VCaP (cell line): ENCODE results near the gene NATD1.

Experiments
- H3K27ac ChIP-seq: fragments of 450-650 bp; 2 replicates; pipeline ENCODE4 v1.5.1; 2017
- TF ChIP-seq, protein P1 (sequence below): fragments of 450-650 bp; conservative IDR thresholded peaks from 2 replicates; pipeline ENCODE4 v1.5.1; 2017; ENCODE audit warnings: mild to moderate bottlenecking, moderate library complexity

The NATD1 gene

DNA sequence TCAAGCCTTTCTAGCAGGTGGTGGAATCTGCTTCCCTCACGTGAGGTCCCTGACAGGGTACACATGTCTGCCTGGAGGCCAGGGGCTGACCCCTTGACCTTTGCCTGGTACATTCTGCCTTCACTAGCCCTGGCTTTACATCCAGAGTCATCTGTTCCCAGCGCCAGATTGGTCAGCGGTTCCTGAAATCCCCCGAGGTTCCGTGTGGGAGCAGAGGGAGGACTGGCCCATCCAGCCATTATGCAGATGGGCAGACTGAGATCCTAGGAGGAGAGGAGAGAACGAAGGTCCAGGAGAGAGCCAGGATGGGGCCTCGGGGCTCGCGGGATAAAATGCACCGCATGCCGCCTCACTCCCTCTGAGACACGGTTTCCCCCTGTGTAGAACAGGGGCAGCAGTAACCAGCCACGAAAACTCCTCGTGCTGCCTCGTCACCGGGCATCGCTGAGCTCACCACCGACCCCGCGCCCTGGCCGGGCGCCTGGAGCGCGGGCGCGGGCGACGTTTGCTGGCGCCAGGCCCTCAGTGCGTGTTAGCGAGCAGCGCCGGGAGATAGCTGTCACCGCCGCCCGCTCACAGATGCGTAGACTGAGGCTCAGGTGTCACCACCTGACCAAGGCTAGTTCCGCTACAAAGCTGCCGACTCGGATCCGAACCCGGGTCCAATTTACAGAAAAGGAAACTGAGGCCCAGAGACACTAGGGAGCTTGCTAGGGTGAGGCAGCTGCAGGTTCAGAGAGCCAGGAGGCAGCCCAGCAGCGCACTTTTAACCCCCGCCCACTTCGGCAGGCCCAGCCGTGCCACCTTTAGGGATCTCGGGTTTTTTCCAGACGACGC is 30.5 kb upstream of the NATD1 start:
- peak overlapping the region; percentile 84; the same call in 1 of the 2 replicates for H3K27ac ChIP-seq
- TF ChIP-seq, protein P1, sequence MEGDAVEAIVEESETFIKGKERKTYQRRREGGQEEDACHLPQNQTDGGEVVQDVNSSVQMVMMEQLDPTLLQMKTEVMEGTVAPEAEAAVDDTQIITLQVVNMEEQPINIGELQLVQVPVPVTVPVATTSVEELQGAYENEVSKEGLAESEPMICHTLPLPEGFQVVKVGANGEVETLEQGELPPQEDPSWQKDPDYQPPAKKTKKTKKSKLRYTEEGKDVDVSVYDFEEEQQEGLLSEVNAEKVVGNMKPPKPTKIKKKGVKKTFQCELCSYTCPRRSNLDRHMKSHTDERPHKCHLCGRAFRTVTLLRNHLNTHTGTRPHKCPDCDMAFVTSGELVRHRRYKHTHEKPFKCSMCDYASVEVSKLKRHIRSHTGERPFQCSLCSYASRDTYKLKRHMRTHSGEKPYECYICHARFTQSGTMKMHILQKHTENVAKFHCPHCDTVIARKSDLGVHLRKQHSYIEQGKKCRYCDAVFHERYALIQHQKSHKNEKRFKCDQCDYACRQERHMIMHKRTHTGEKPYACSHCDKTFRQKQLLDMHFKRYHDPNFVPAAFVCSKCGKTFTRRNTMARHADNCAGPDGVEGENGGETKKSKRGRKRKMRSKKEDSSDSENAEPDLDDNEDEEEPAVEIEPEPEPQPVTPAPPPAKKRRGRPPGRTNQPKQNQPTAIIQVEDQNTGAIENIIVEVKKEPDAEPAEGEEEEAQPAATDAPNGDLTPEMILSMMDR = no peak

DNA sequence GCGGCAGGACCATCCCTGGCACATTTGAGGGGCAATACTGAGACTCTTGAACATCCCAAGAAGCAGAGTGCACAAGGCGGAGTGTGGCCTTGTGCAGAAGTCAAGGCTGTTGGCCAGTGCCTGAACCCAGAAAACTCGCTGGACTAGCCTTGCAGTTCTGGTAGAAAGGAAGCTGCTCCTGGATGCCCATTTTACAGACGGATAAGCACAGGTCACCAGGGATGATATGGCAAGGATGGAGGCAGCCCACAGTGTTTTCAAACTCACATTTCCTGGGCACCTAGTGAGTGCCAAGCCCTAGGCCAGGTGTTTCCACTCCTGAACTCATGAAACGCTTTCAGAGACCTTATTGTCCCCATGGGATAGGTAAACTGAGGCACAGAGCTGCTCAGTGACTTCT is 29.6 kb upstream of the NATD1 start:
- TF ChIP-seq, protein P1 = no peak
- H3K27ac ChIP-seq = no peak overlapping the region

DNA sequence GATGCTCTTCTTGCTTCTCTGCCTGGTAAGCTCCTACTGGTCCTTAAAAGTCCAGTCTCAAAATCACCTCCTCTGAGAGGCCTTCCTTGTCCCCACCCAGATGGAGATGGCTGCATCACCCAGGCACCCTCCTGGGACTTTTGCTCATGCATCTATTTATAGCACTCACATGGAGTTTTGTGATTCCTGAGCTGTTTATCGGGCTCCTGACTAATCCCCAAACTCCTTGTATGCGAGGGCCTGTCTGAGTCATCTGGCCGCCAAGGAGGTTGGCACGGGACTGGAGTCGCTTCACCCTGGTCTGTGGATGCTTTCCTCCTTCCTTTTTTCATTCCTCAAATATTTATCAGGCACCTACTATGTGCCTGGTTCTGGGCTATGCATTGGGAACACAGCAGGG is 29.0 kb upstream of the NATD1 start:
- H3K27ac ChIP-seq = no peak overlapping the region
- TF ChIP-seq, protein P1 = no peak

DNA sequence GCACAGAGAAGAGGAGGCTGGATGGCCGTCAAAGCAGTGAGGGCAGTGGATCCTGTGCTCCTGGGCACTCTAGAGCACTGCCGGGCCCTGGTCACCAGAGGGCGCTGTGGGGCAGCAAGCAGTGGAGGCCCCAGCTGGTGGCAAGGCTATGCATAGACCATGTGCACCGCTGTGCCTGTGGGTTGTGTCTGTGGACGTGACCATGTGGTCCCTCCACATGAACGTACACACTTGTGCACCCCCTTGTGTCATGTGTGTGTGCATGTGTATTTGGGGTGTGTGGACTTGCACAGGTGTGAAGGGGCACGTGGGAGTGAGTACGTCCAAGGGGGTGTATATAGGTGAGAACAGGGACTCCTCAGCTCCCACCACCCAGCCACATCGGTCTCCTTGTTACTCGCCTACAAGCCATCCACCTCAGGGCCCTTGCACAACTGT is 26.9 kb upstream of the NATD1 start:
- H3K27ac ChIP-seq = no peak overlapping the region
- TF ChIP-seq, protein P1 = peak; percentile 97

DNA sequence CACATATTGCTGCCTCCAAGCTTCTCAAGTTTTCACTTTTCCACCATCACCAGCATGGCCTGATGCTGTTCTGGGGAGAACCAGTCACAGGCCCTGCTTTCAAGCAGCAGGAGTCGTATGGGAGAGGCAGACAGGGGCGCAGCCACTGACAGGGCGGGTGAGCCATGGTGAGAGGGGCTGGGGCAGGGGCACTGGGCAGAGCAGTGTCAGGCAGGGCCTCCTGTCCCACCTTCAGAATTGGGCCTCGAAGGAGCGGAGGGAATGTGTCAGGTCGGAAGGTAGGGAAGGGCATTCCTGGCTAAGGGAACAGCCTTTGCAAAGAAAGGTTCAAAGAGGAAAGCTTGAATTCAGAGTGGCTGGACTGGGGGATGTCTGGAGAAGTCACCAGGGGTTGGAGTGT is 26.4 kb upstream of the NATD1 start:
- H3K27ac ChIP-seq = no peak overlapping the region
- TF ChIP-seq, protein P1 = no peak

DNA sequence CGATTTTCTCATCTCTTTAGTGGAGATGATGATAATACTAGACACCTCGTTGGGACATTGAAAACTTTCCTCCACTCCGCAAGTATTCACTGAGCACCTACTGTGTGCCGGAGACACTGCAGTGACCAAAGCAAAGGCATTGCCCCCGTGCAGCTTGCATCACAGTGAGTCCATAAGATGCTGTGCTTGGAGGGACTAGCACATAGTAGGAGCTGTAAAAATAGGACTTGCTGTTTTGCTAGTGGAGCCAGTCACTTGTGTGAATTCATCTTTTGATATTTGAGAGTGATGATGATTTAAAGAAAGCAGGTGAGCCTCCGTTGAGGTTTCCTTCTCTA is 26.0 kb upstream of the NATD1 start:
- no peak overlapping the region for H3K27ac ChIP-seq
- TF ChIP-seq, protein P1 = no peak

DNA sequence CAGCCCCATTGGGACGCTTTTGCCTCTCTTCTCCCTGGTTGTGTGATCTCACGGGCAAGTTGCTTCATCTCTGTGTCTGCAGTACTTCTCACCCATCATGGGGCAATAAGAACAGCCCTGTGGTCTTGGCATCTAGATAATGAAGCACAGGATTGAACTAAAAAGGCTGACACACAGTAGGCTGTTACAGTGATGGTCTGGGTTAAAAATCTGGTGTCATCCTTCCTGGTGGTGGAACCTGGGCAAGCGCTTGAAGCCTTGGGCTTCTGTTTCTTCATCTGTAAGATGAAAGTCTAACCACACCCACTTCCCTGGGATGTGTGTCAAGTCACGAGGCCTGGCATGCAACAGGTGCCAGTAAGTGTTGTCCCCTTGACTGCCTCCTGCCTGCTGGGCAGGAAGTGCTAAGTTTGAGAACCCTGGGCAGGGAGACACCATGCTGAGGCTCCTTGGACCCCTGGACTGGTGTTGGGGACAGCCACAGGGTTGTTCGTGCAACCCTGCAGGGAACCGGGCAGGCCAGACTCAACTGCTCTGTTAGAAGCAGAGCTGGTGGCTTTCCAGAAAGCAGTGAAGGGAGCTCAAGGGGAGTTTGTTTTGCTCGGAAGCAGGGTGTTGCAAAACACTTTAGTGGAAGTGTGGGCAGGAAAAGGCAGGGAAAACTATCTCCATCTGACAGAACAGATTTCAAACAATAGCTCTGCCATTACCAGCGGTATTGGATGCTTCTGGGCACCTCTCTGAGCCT is 25.4 kb upstream of the NATD1 start:
- H3K27ac ChIP-seq = no peak overlapping the region
- TF ChIP-seq, protein P1 = no peak
